ENCODE results near the gene ADM2. TPM values are rescaled to one million over a fixed set of nuclear protein-coding genes. Genes with fewer than 3 reads are reported as not detected.
"Not testable (repeated sequence)": the region's sequence is repeated elsewhere in the genome, so short reads cannot be mapped to it uniquely, and the experiment has no call there.

The ADM2 gene
- polyA plus RNA-seq (ENCODE audit: insufficient read length in 10 of 10): under 1 TPM; 0.25 to 0.63 (median 0.39) TPM
- long read RNA-seq, donor 1: 0 reads
- long read RNA-seq, donor 2: 0 reads
- long read RNA-seq, donor 3: 0 reads
- long read RNA-seq, donor 4: 0 reads
- long read RNA-seq, donor 5: 0 reads
- long read RNA-seq, donor 6: 0 reads
- long read RNA-seq, donor 7: 0 reads
- long read RNA-seq, donor 8: 0 reads
- long read RNA-seq, donor 9: 0 reads

- DNase-seq: peak in 2 of 3 donors; percentile 27 to 50
Observed at GRCh38 chr22:50481440-50482106, at the start of gene ADM2. Gene ADM2, plus strand, starts transcription at chr22:50481543. Its CDS starts 305 bp downstream, at chr22:50481848.

GRCh38 chr22:50432131-50432876 lies 49.0 kb upstream of the ADM2 start:
- no peak for DNase-seq

- not testable (repeated sequence) for DNase-seq
Observed at GRCh38 chr22:50432877-50433510, 48.3 kb upstream of the ADM2 start.

GRCh38 chr22:50434849-50435248 lies 46.5 kb upstream of the ADM2 start:
- no peak for DNase-seq

GRCh38 chr22:50435291-50436014 lies 45.9 kb upstream of the ADM2 start:
- peak in 1 of 3 donors; percentile 4 for DNase-seq

GRCh38 chr22:50436015-50436830 lies 45.1 kb upstream of the ADM2 start:
- no peak for DNase-seq

GRCh38 chr22:50436841-50437341 lies 44.5 kb upstream of the ADM2 start:
- DNase-seq: no peak

- no peak for DNase-seq
Observed at GRCh38 chr22:50437511-50438304, 43.6 kb upstream of the ADM2 start.

- DNase-seq: no peak
Observed at GRCh38 chr22:50438305-50439275, 42.8 kb upstream of the ADM2 start.

- DNase-seq: no peak
Observed at GRCh38 chr22:50439314-50439870, 42.0 kb upstream of the ADM2 start.

GRCh38 chr22:50439871-50440331 lies 41.4 kb upstream of the ADM2 start:
- no peak for DNase-seq

GRCh38 chr22:50440544-50441249 lies 40.6 kb upstream of the ADM2 start:
- DNase-seq: no peak

- no peak for DNase-seq
Observed at GRCh38 chr22:50441428-50441993, 39.8 kb upstream of the ADM2 start.

- DNase-seq: no peak
Observed at GRCh38 chr22:50443197-50443596, 38.1 kb upstream of the ADM2 start.

GRCh38 chr22:50443801-50444625 lies 37.3 kb upstream of the ADM2 start:
- DNase-seq: no peak

GRCh38 chr22:50444663-50445062 lies 36.7 kb upstream of the ADM2 start:
- no peak for DNase-seq

Measured in muscle of back (tissue), 13 donors.